ENCODE results near the gene RTP3.
A peak's percentile ranks its signal among the peaks of the same experiment; 100 is the strongest.

Gene RTP3

GRCh38 chr3:46495901-46496456 is 1.8 kb upstream of the RTP3 start:
- Histone ChIP-seq H3K9me2 (replicated peaks; ENCODE audit: insufficient read depth, low read length) (no peaks in the 10 kb centered on the region), H3K27me3 (replicated peaks; ENCODE audit: insufficient read depth, low read length) (no peaks in the 10 kb centered on the region), H3K9me3 (replicated peaks; ENCODE audit: insufficient read depth, low read length) (no peaks in the 10 kb centered on the region), H3K9ac (ENCODE audit: low read length) (no peak overlapping the region), H3F3A (ENCODE audit: insufficient read depth, low read length) (no peaks in the 10 kb centered on the region), H3K27ac (ENCODE audit: low read length) (no peak overlapping the region), H3K79me2 (ENCODE audit: low read length) (no peaks in the 10 kb centered on the region), H3K4me1 (ENCODE audit: low read length) (peaks cover 33% of the 10 kb centered on the region), H2AFZ (ENCODE audit: low read length) (no peak overlapping the region), H4K20me1 (ENCODE audit: insufficient read depth, low read length) (no peaks in the 10 kb centered on the region), H3K4me2 (ENCODE audit: low read depth, low read length) (no peak overlapping the region), H3K4me3 (ENCODE audit: low read length) (no peak overlapping the region), H3K36me3 (replicated peaks; ENCODE audit: insufficient read depth, low read length) (no peaks in the 10 kb centered on the region)
- no peak for TF ChIP-seq CTCF (IDR thresholded peaks at IDR 0.05; ENCODE audit: low read length)
- TF ChIP-seq EZH2phosphoT487 (IDR thresholded peaks at IDR 0.05; ENCODE audit: low read length): no peak
- no peak for TF ChIP-seq EZH2 (optimal IDR thresholded peaks at IDR 0.05; ENCODE audit: low read depth, low read length)
- DNase-seq: no peak

- Histone ChIP-seq H3K27me3 (replicated peaks; ENCODE audit: insufficient read depth, low read length) (no peaks in the 10 kb centered on the region), H3K4me1 (ENCODE audit: low read length) (peaks cover 35% of the 10 kb centered on the region), H4K20me1 (ENCODE audit: insufficient read depth, low read length) (no peaks in the 10 kb centered on the region), H3K9me2 (replicated peaks; ENCODE audit: insufficient read depth, low read length) (no peaks in the 10 kb centered on the region), H3K27ac (ENCODE audit: low read length) (no peak overlapping the region), H3K4me2 (ENCODE audit: low read depth, low read length) (no peak overlapping the region), H3K9ac (ENCODE audit: low read length) (no peak overlapping the region), H2AFZ (ENCODE audit: low read length) (peak overlapping the region; percentile 44; the same call in 1 of the 2 replicates), H3F3A (ENCODE audit: insufficient read depth, low read length) (no peaks in the 10 kb centered on the region), H3K4me3 (ENCODE audit: low read length) (no peak overlapping the region), H3K79me2 (ENCODE audit: low read length) (no peaks in the 10 kb centered on the region), H3K36me3 (replicated peaks; ENCODE audit: insufficient read depth, low read length) (no peaks in the 10 kb centered on the region), H3K9me3 (replicated peaks; ENCODE audit: insufficient read depth, low read length) (no peaks in the 10 kb centered on the region)
- no peak for TF ChIP-seq EZH2 (optimal IDR thresholded peaks at IDR 0.05; ENCODE audit: low read depth, low read length)
- TF ChIP-seq CTCF (IDR thresholded peaks at IDR 0.05; ENCODE audit: low read length): peak; percentile 68
- TF ChIP-seq EZH2phosphoT487 (IDR thresholded peaks at IDR 0.05; ENCODE audit: low read length): no peak
- peak; percentile 47 for DNase-seq
Measured at GRCh38 chr3:46496746-46497555, 825 bp upstream of the RTP3 start.

DNA sequence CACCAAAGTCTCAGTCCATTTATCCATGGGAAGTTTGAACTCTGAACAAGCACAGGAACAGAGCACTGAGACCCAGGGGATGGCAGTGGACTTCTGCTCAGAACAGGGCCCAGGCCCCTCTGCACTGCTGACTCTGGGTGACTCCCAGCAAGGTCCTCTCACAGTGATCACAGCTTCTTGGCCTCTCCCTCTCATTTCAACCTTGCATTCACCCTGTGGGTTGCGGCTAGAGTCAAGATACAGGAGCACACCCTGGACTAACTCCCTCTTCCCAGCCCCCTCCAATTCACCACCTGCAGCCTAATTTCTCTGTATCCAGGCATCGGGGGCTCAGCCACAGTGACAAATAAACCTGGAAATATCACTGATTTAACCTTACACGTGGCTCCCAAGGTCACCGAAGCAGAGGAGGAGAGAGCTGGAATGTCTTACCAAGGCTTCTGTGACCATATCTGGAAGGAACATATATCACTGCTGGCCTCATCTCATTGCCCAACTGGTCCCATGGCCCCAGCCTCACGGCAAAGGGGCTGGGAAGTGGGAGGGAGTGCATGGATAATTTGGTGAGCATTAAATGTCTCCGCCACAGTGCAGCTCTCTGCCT is 1.2 kb downstream of the RTP3 start:
- Histone ChIP-seq H2AFZ (ENCODE audit: low read length) (no peak overlapping the region), H3K9me2 (replicated peaks; ENCODE audit: insufficient read depth, low read length) (no peaks in the 10 kb centered on the region), H3K4me3 (ENCODE audit: low read length) (no peak overlapping the region), H3K4me1 (ENCODE audit: low read length) (peaks cover 20% of the 10 kb centered on the region), H3F3A (ENCODE audit: insufficient read depth, low read length) (no peaks in the 10 kb centered on the region), H3K27ac (ENCODE audit: low read length) (no peak overlapping the region), H3K9me3 (replicated peaks; ENCODE audit: insufficient read depth, low read length) (no peaks in the 10 kb centered on the region), H3K4me2 (ENCODE audit: low read depth, low read length) (no peak overlapping the region), H3K36me3 (replicated peaks; ENCODE audit: insufficient read depth, low read length) (no peaks in the 10 kb centered on the region), H3K9ac (ENCODE audit: low read length) (no peak overlapping the region), H4K20me1 (ENCODE audit: insufficient read depth, low read length) (no peaks in the 10 kb centered on the region), H3K79me2 (ENCODE audit: low read length) (no peaks in the 10 kb centered on the region), H3K27me3 (replicated peaks; ENCODE audit: insufficient read depth, low read length) (no peaks in the 10 kb centered on the region)
- no peak for DNase-seq
- TF ChIP-seq CTCF (IDR thresholded peaks at IDR 0.05; ENCODE audit: low read length): no peak
- TF ChIP-seq EZH2phosphoT487 (IDR thresholded peaks at IDR 0.05; ENCODE audit: low read length): no peak
- no peak for TF ChIP-seq EZH2 (optimal IDR thresholded peaks at IDR 0.05; ENCODE audit: low read depth, low read length)

All from MM.1S (cell line).